WTC11 (cell line): Measurements from ENCODE around the gene TMEM161B. TPM values are rescaled to one million over a fixed set of nuclear protein-coding genes. Genes with fewer than 3 reads are reported as not detected.

Experiments used
- ATAC-seq: fragments of 200-7000 bp; cut with Tn5 transposase; 2 replicates; pipeline ENCODE4 v1.10.0; 2021; ENCODE audit warnings: mild to moderate bottlenecking, moderate library complexity
- CTCF ChIA-PET: fragments of 300-600 bp; sonication (Branson Sonifier 250); formaldehyde crosslinking; loops from one replicate; lab custom pipeline; 2021; ENCODE audit warnings: antibody characterized with exemption; lab: Charles Lee
- POLR2A ChIA-PET: fragments of 350-600 bp; sonication (Branson Sonifier 250); formaldehyde crosslinking; loops from one replicate; lab custom pipeline; 2021; ENCODE audit warnings: antibody characterized with exemption; lab: Charles Lee
- DNase-seq: peaks from one replicate; pipeline ENCODE4 v3.0.0; 2021; ENCODE audit warnings: low spot score
- H3K27ac Mint-ChIP-seq: 2 replicates; pipeline ENCODE4 v1.8.0; 2021; ENCODE audit warnings: mixed read lengths
- H3K27me3 Mint-ChIP-seq: 2 replicates; pipeline ENCODE4 v1.8.0; 2021; ENCODE audit warnings: low read depth, mild to moderate bottlenecking, moderate library complexity, mixed read lengths
- H3K36me3 Mint-ChIP-seq: 2 replicates; pipeline ENCODE4 v1.8.0; 2021; ENCODE audit warnings: mixed read lengths
- H3K4me1 Mint-ChIP-seq: 2 replicates; pipeline ENCODE4 v1.8.0; 2022; ENCODE audit warnings: mixed read lengths
- H3K4me3 Mint-ChIP-seq: 2 replicates; pipeline ENCODE4 v1.8.0; 2021; ENCODE audit warnings: mild to moderate bottlenecking, moderate library complexity, mixed read lengths
- H3K9me3 Mint-ChIP-seq: 2 replicates; pipeline ENCODE4 v1.8.0; 2021; ENCODE audit warnings: mixed read lengths
- ATF1 ChIP-seq: sonication (generic); formaldehyde crosslinking; IDR thresholded peaks from 2 replicates; pipeline ENCODE4 v1.8.1; 2023; ENCODE audit warnings: mild to moderate bottlenecking, moderate library complexity, missing genetic modification reagents
- CTCF ChIP-seq: fragments of 200-600 bp; IDR thresholded peaks from 2 replicates; pipeline ENCODE4 v1.8.0; 2022; ENCODE audit warnings: antibody characterized with exemption
- ELF4 ChIP-seq: sonication (generic); formaldehyde crosslinking; IDR thresholded peaks from 2 replicates; pipeline ENCODE4 v1.8.1; 2022; ENCODE audit warnings: low read depth, mild to moderate bottlenecking, moderate library complexity, missing genetic modification reagents
- ESRRA ChIP-seq: sonication (generic); formaldehyde crosslinking; IDR thresholded peaks from 2 replicates; pipeline ENCODE4 v1.8.1; 2022; ENCODE audit warnings: mild to moderate bottlenecking, missing genetic modification reagents, borderline replicate concordance
- FOXK1 ChIP-seq: sonication (generic); formaldehyde crosslinking; IDR thresholded peaks from 2 replicates; pipeline ENCODE4 v1.8.0; 2022; ENCODE audit warnings: mild to moderate bottlenecking, moderate library complexity, missing genetic modification reagents
- FOXP4 ChIP-seq: sonication (generic); formaldehyde crosslinking; IDR thresholded peaks from 2 replicates; pipeline ENCODE4 v1.8.0; 2022; ENCODE audit warnings: mild to moderate bottlenecking, missing genetic modification reagents
- MXD4 ChIP-seq: fragments of 250-450 bp; sonication (Bioruptor Pico); IDR thresholded peaks from 2 replicates; pipeline ENCODE4 v1.8.0; 2021; ENCODE audit warnings: mild to moderate bottlenecking, moderate library complexity, borderline replicate concordance
- NFYB ChIP-seq: sonication (generic); formaldehyde crosslinking; conservative IDR thresholded peaks from 2 replicates; pipeline ENCODE4 v1.8.0; 2022; ENCODE audit warnings: low read depth, missing genetic modification reagents
- SP1 ChIP-seq: sonication (generic); formaldehyde crosslinking; conservative IDR thresholded peaks from 2 replicates; pipeline ENCODE4 v1.8.1; 2022; ENCODE audit warnings: missing genetic modification reagents
- ZBTB21 ChIP-seq: sonication (generic); formaldehyde crosslinking; IDR thresholded peaks from 2 replicates; pipeline ENCODE4 v1.8.1; 2023; ENCODE audit warnings: mild to moderate bottlenecking, missing genetic modification reagents, borderline replicate concordance
- ZNF121 ChIP-seq: sonication (generic); formaldehyde crosslinking; IDR thresholded peaks from 2 replicates; pipeline ENCODE4 v1.8.0; 2023; ENCODE audit warnings: missing genetic modification reagents
- ZNF423 ChIP-seq: fragments of 250-450 bp; sonication (Bioruptor Pico); IDR thresholded peaks from 2 replicates; pipeline ENCODE4 v2.1.2; 2022; ENCODE audit warnings: mild to moderate bottlenecking, moderate library complexity
- ZNF671 ChIP-seq: fragments of 250-450 bp; sonication (Bioruptor Pico); IDR thresholded peaks from 2 replicates; pipeline ENCODE4 v1.8.0; 2021; ENCODE audit warnings: mild to moderate bottlenecking
- total RNA-seq: library from RNA; stranded (reverse); gene quantifications from 3 replicates; pipeline ENCODE4 v1.2.3, GENCODE V29; 2021
- TF ChIP-seq, protein P1 (sequence below): sonication (generic); formaldehyde crosslinking; IDR thresholded peaks from 2 replicates; pipeline ENCODE4 v1.8.0; 2022; ENCODE audit warnings: mild to moderate bottlenecking, missing genetic modification reagents
- TF ChIP-seq, protein P2 (sequence below): sonication (generic); formaldehyde crosslinking; IDR thresholded peaks from 2 replicates; pipeline ENCODE4 v1.8.0; 2023; ENCODE audit warnings: missing genetic modification reagents, mild to moderate bottlenecking, borderline replicate concordance
- TF ChIP-seq, protein P3 (sequence below): fragments of 250-450 bp; sonication (Bioruptor Pico); IDR thresholded peaks from 2 replicates; pipeline ENCODE4 v1.9.0; 2021; ENCODE audit warnings: moderate library complexity, mild to moderate bottlenecking, inconsistent platforms, borderline replicate concordance
- TF ChIP-seq, protein P4 (sequence below): sonication (generic); formaldehyde crosslinking; conservative IDR thresholded peaks from 2 replicates; pipeline ENCODE4 v1.8.1; 2022; ENCODE audit warnings: mild to moderate bottlenecking, missing genetic modification reagents
- TF ChIP-seq, protein P5 (sequence below): sonication (generic); formaldehyde crosslinking; IDR thresholded peaks from 2 replicates; pipeline ENCODE4 v1.8.1; 2023; ENCODE audit warnings: mild to moderate bottlenecking, missing genetic modification reagents, borderline replicate concordance
- TF ChIP-seq, protein P6 (sequence below): sonication (generic); formaldehyde crosslinking; IDR thresholded peaks from 2 replicates; pipeline ENCODE4 v1.8.0; 2022; ENCODE audit warnings: mild to moderate bottlenecking, missing genetic modification reagents

The TMEM161B gene
- total RNA-seq, 1 experiment from 2014 or later, result 17.0 TPM

DNA sequence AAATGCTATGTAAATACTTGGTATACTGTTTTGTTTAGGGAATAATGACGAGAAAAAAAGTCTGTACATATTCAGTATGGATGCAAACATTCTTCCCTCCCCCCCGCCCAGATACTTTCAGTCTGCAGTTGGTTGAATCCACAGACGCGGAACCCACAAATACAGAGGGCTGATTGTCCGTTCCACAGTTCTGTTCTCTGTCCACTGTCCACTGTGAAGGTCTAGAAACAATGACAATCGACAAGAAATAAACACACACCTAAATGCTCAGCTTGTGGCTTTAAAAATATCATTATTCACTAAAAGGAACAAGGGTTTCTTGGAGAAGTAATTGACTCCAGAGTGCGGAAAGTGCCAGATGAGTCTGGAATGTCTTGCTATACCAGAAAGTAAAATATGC is 109.1 kb downstream of the TMEM161B start (continued):
- TF ChIP-seq MXD4 (no peak), ESRRA (no peak)
- TF ChIP-seq, protein P1, sequence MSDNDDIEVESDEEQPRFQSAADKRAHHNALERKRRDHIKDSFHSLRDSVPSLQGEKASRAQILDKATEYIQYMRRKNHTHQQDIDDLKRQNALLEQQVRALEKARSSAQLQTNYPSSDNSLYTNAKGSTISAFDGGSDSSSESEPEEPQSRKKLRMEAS (CRISPR knock-in tag), result no peak

DNA sequence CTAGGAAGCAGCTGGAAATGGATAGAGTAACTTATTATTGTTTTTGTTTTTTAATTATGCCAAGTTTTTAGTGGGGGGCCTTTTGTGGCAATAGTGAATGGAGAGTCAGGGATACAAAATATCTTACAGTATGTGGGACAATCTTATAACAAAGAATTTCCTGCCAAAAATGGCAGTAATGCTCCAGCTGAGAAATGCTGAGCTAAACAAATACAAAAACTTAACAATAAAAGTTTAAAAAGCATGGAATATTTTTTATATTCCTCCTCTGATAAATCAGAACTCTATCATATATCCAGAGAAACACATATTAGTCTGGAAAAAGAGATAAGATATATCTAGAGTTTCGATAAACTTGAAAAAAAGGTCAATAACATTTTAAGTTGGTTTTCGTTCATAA is 110.6 kb downstream of the TMEM161B start:
- no peak overlapping the region for H3K4me3 Mint-ChIP-seq
- peaks cover 3% of the 10 kb centered on the region; the same call in 1 of the 2 replicates for H3K9me3 Mint-ChIP-seq
- ChIA-PET POLR2A (no interaction called here), CTCF (no interaction called here)
- TF ChIP-seq, protein P2, sequence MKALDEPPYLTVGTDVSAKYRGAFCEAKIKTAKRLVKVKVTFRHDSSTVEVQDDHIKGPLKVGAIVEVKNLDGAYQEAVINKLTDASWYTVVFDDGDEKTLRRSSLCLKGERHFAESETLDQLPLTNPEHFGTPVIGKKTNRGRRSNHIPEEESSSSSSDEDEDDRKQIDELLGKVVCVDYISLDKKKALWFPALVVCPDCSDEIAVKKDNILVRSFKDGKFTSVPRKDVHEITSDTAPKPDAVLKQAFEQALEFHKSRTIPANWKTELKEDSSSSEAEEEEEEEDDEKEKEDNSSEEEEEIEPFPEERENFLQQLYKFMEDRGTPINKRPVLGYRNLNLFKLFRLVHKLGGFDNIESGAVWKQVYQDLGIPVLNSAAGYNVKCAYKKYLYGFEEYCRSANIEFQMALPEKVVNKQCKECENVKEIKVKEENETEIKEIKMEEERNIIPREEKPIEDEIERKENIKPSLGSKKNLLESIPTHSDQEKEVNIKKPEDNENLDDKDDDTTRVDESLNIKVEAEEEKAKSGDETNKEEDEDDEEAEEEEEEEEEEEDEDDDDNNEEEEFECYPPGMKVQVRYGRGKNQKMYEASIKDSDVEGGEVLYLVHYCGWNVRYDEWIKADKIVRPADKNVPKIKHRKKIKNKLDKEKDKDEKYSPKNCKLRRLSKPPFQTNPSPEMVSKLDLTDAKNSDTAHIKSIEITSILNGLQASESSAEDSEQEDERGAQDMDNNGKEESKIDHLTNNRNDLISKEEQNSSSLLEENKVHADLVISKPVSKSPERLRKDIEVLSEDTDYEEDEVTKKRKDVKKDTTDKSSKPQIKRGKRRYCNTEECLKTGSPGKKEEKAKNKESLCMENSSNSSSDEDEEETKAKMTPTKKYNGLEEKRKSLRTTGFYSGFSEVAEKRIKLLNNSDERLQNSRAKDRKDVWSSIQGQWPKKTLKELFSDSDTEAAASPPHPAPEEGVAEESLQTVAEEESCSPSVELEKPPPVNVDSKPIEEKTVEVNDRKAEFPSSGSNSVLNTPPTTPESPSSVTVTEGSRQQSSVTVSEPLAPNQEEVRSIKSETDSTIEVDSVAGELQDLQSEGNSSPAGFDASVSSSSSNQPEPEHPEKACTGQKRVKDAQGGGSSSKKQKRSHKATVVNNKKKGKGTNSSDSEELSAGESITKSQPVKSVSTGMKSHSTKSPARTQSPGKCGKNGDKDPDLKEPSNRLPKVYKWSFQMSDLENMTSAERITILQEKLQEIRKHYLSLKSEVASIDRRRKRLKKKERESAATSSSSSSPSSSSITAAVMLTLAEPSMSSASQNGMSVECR, result no peak
- no peak for TF ChIP-seq CTCF
- DNase-seq (no peak), ATAC-seq (no peak)
- H3K4me1 Mint-ChIP-seq, result no peaks in the 10 kb centered on the region
- H3K27me3 Mint-ChIP-seq, result no peaks in the 10 kb centered on the region
- H3K36me3 Mint-ChIP-seq, result no peaks in the 10 kb centered on the region
- H3K27ac Mint-ChIP-seq, result no peak overlapping the region

DNA sequence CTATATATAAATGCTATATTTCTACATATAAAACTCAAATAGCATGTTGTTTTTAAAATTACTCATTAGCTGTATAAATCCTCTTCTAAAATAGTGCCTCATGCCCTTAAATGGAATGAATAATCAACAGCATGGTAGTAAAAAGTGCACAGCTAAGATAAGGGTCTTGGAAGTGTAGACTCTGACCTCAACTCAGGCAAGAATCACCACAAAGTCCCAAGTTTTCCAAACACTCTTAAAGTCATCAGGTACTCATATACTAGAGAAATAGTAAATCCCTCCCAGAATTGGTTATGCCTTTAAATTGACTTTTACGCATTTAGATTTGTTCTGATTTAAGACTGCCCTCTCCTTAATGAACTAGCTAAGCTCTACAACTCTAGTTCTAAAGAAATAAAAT is 113.8 kb downstream of the TMEM161B start:
- CTCF ChIA-PET, result no interaction called here
- no peaks in the 10 kb centered on the region for H3K4me1 Mint-ChIP-seq
- H3K4me3 Mint-ChIP-seq, result no peak overlapping the region
- TF ChIP-seq ZNF671 (CRISPR knock-in tag), result no peak
- TF ChIP-seq ESRRA, result no peak
- TF ChIP-seq ATF1 (CRISPR knock-in tag), result no peak
- no peak for TF ChIP-seq FOXP4 (CRISPR knock-in tag)
- TF ChIP-seq ZNF121 (CRISPR knock-in tag), result no peak
- TF ChIP-seq FOXK1 (CRISPR knock-in tag), result no peak
- no peak for TF ChIP-seq NFYB (CRISPR knock-in tag)
- no peak for TF ChIP-seq ZBTB21 (CRISPR knock-in tag)
- no peak for TF ChIP-seq ELF4 (CRISPR knock-in tag)
- TF ChIP-seq, protein P1 (CRISPR knock-in tag), result no peak
- TF ChIP-seq, protein P3, sequence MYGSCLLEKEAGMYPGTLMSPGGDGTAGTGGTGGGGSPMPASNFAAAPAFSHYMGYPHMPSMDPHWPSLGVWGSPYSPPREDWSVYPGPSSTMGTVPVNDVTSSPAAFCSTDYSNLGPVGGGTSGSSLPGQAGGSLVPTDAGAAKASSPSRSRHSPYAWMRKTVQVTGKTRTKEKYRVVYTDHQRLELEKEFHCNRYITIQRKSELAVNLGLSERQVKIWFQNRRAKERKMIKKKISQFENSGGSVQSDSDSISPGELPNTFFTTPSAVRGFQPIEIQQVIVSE (CRISPR knock-in tag), result no peak
- TF ChIP-seq SP1, result no peak
- TF ChIP-seq ZNF423 (CRISPR knock-in tag), result no peak
- TF ChIP-seq, protein P4, sequence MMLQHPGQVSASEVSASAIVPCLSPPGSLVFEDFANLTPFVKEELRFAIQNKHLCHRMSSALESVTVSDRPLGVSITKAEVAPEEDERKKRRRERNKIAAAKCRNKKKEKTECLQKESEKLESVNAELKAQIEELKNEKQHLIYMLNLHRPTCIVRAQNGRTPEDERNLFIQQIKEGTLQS (CRISPR knock-in tag), result no peak
- TF ChIP-seq, protein P5, sequence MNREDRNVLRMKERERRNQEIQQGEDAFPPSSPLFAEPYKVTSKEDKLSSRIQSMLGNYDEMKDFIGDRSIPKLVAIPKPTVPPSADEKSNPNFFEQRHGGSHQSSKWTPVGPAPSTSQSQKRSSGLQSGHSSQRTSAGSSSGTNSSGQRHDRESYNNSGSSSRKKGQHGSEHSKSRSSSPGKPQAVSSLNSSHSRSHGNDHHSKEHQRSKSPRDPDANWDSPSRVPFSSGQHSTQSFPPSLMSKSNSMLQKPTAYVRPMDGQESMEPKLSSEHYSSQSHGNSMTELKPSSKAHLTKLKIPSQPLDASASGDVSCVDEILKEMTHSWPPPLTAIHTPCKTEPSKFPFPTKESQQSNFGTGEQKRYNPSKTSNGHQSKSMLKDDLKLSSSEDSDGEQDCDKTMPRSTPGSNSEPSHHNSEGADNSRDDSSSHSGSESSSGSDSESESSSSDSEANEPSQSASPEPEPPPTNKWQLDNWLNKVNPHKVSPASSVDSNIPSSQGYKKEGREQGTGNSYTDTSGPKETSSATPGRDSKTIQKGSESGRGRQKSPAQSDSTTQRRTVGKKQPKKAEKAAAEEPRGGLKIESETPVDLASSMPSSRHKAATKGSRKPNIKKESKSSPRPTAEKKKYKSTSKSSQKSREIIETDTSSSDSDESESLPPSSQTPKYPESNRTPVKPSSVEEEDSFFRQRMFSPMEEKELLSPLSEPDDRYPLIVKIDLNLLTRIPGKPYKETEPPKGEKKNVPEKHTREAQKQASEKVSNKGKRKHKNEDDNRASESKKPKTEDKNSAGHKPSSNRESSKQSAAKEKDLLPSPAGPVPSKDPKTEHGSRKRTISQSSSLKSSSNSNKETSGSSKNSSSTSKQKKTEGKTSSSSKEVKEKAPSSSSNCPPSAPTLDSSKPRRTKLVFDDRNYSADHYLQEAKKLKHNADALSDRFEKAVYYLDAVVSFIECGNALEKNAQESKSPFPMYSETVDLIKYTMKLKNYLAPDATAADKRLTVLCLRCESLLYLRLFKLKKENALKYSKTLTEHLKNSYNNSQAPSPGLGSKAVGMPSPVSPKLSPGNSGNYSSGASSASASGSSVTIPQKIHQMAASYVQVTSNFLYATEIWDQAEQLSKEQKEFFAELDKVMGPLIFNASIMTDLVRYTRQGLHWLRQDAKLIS (CRISPR knock-in tag), result no peak
- TF ChIP-seq, protein P6, sequence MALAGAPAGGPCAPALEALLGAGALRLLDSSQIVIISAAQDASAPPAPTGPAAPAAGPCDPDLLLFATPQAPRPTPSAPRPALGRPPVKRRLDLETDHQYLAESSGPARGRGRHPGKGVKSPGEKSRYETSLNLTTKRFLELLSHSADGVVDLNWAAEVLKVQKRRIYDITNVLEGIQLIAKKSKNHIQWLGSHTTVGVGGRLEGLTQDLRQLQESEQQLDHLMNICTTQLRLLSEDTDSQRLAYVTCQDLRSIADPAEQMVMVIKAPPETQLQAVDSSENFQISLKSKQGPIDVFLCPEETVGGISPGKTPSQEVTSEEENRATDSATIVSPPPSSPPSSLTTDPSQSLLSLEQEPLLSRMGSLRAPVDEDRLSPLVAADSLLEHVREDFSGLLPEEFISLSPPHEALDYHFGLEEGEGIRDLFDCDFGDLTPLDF (CRISPR knock-in tag), result no peak
- H3K27me3 Mint-ChIP-seq, result peaks cover 4% of the 10 kb centered on the region; the same call in 1 of the 2 replicates
- no peak overlapping the region for H3K27ac Mint-ChIP-seq
- H3K9me3 Mint-ChIP-seq, result peaks cover 21% of the 10 kb centered on the region
- H3K36me3 Mint-ChIP-seq, result peaks cover 9% of the 10 kb centered on the region; the same call in 1 of the 2 replicates
- ATAC-seq (no peak), DNase-seq (no peak)
- POLR2A ChIA-PET, result no interaction called here
